Fibroblast of pulmonary artery (primary cell): ENCODE data around the gene KRT24.

ENCODE experiments used
- DNase-seq: peaks from one replicate; pipeline ENCODE4 v3.0.0-alpha.2; 2010; ENCODE audit warnings: low read depth
- H3K4me3 ChIP-seq: replicated peaks from 2 replicates; pipeline ENCODE4 v1.5.1; 2011; ENCODE audit warnings: low read depth, mild to moderate bottlenecking, control low read depth, low read length, moderate library complexity
- CTCF ChIP-seq: IDR thresholded peaks from 2 replicates; pipeline ENCODE4 v1.5.1; 2011; ENCODE audit warnings: mild to moderate bottlenecking, control low read depth, low read length, inconsistent platforms; ENCODE audit errors: missing control alignments

The KRT24 gene

DNA sequence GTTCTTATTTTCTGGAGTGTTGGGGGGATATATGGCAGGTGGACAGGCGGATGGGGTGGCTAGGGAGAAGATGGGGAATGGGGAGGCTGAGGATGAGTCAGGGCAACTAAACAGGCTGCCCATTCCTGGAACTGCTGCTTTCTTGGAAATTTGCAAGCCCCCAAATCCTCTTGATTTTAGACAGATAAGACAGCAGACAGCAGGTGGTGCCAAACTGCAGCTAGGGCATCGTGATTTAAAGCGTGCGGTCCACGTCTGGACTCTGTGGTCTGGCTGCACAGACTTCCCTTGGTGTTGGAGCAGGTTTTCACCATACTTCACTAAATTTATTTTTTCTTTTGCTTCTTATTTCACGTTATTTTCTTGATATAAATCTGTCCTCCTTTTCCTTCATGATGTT, 10.9 kb upstream of the KRT24 start:
- no peak for TF ChIP-seq CTCF
- no peak for DNase-seq
- no peak overlapping the region for H3K4me3 ChIP-seq

GRCh38 chr17:40707745-40708144, 4.2 kb upstream of the KRT24 start:
- H3K4me3 ChIP-seq, result no peak overlapping the region
- DNase-seq, result no peak

GRCh38 chr17:40705584-40705983, 2.0 kb upstream of the KRT24 start:
- no peak overlapping the region for H3K4me3 ChIP-seq
- no peak for DNase-seq
- TF ChIP-seq CTCF, result no peak

More at GRCh38 chr17:40707745-40708144, 4.2 kb upstream of the KRT24 start:
- no peak for TF ChIP-seq CTCF

DNA sequence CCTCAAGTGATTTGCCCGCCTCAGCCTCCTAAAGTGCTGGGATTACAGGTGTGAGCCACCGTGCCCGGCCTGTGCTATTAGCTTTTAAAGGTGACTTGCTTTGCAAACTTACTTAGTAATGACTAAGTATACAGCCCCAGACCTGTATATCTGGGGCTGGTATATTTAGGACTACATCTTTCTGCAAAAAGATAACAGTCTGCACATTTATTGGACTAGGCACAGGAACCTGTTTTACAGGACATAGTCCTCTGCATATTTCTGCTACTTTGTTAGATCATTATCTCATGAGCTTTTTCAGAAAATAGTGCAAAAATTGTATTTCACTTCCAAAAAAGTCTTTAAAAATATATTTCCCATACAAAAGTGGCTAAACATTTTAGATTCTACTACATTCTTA, 1.3 kb downstream of the KRT24 start:
- DNase-seq, result no peak
- H3K4me3 ChIP-seq, result no peak overlapping the region
- TF ChIP-seq CTCF, result no peak

- DNase-seq, result no peak
- no peak for TF ChIP-seq CTCF
- no peak overlapping the region for H3K4me3 ChIP-seq
Observed at GRCh38 chr17:40699853-40700252, 3.7 kb downstream of the KRT24 start.

- no peak overlapping the region for H3K4me3 ChIP-seq
- DNase-seq, result no peak
- no peak for TF ChIP-seq CTCF
Observed at GRCh38 chr17:40699371-40699770, 4.2 kb downstream of the KRT24 start.

DNA sequence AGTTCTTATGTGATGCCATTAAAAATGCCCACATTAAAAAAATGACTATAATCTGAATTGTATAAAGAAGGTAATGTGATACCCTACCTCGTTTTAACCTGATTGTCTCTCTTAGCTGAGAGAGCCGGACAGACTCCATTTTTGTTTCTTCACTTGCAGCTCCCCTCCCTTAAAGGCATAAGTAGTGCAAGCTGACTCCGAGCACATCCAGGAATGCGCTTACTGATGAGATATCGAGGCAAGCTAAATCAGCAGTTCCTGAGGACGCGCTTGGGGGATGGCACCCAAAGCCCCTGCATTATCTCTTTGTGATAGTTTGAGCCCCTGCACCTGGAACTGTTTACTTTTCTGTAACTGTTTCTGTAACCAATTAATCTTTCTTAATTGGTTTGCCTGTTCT, 6.3 kb downstream of the KRT24 start:
- no peak overlapping the region for H3K4me3 ChIP-seq
- TF ChIP-seq CTCF, result no peak
- DNase-seq, result no peak
